Dedifferentiated amniotic fluid mesenchymal stem cell (primary cell): Measurements from ENCODE around the gene KY.
"Not testable (repeated sequence)": the region's sequence is repeated elsewhere in the genome, so short reads cannot be mapped to it uniquely, and the experiment has no call there.

Experiments
- DNase-seq: peaks from one replicate; pipeline ENCODE4 v3.0.0-alpha.2; 2016; ENCODE audit errors: extremely low spot score

The KY gene

DNA sequence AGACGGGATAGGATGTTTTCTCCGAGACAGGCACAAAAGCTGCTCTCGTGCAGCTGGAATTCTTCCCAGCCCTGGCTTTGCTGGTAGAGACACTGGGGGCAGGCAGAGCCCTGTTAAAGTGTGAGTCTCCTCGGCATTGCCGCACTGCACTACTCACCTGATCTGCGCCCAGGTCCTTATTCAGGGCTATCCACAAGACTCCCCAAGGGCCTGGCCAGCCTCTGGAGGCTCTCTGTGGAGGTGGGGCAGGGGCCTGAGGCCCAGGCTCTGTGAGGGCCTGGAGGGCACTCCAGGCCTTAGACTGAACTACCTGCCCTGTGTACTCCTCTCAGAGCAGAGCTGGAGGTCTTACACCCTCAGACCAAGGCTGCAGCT lies 48.4 kb downstream of the KY start:
- DNase-seq, result no peak

DNA sequence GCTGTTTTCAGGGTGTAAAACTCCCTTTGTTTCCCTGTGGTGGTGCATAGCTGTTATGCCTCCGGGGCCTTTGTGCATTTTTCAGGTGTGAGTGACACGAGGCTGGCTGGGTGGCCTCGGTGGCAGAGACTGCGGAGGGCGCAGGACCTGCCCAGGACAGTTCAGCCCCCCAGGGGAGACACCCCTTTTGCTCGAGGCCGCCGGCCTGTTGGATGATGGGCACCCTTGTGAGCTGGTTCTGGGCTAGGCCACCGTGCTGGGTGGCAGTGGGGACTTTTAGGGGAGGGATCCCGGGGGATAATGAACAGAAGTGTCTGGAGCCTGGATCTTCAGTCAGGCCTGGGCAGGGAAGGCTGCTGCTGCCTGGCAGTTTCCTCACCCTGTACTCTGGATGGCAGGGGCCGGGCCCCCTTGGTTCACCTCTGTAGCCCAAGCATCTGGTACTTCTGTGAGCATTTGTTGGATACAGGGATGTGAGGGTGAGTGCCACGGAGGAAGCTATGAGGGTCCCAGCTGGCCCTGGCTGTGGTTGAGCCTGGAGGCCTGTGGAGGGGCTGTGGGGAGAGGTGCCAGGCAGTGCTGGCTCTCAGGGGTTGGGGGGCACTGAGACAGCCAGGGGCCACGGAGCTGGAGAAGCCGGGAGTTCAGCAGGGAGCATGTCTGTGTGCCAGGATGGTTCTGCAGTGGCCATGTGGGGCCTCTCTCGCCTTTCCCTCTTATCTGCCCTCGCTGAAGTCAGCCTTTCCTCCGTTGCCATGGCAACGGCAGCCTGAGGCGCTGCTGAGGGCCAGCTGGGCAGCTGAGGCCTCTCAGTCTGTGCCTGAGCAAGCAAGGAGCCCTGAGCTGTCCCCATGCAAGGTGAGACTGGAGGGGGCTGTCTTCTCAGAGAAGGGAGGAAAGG lies 49.0 kb downstream of the KY start:
- no peak for DNase-seq

DNA sequence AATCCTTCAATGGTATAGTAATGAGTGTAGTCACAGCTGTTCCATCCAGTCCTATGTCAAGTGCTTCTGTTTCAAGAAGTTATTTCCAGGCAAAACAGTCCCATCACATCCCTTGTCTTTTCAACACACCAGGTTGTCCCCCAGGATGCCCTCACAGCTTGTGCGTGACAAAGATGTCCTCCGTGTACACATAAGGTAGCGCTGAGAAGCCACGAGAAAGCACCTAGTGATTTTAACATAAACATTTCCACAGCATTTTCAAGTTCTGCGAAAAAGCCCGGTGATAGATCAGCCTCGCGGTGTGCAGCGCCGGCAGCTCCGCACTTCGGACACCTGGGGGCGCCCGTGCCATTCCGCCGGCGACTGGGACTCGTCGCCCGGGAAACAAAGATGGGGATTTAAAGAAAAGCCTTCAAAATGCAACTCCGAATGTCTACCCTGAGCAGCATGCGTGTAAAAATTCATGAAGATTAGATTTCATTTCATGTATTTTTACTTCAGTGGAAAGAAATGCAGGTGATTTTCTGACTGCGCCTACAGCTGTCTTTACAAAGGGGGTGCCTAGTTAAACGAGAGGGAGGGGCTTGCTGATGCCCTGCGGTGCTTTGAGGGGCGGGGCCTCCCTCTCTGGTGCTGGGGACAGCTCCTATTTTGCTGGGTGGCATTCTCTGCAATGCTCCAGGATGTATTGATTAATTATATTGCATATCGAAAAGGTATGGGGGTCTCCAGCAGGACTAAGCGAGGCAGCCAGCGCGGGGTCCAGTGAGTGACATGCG lies 49.9 kb downstream of the KY start:
- peak; percentile 52 for DNase-seq

DNA sequence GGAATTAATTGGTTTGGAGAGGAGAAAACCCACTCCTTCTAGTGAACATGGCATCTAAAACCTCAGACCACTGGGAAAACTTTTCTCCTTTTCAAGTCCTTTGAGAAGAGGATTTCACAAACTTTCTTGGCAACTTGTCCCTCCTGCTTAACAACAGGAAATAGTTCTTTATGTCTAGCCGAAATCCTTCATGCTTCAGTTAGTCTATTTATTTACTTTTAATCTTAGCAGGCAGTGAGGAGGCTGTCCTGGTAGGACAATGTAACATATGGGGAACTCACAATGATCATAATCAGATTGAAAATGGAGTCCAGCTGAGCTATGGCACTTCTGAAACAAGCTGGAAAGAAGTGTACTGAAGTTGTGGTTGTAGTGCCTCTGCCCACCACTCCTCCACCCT lies 50.6 kb downstream of the KY start:
- DNase-seq, result peak; percentile 60

DNA sequence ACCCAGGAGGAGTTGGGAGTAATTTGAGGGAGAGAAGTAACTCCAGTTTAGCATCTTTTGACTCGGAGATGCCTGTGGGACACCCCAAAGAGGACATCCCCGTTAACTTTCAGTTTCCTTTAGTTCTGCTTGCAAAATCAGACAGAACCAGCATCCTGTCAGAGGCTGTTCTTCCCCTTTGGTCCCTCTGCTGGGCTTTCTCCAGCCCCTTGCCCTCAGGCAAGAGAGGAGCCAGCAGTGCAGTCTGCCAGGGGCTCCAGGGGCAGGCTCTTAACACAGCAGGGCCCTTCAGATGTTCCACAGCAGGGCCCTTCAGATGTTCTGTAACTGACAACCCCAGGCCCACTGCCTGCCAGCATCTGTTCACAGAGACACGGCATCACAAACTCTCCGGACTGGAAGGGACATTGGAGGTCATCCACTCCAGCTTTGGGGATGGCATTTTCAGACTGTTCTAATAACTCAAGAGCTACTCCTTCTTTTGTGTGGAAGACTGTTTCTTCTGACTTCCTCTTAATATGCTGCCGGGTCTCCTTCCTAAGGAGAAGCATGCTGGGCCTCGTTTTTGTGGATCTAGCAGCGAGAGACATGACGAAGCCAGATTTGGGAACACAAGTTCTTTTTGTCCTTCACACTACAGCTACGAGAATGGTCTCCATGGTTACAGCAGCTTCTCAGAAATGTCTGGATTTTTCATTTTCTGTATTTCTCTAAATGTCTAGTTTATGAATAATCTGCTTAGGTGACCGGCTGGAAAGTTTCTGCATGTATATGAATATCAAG lies 51.9 kb downstream of the KY start:
- DNase-seq, result no peak

DNA sequence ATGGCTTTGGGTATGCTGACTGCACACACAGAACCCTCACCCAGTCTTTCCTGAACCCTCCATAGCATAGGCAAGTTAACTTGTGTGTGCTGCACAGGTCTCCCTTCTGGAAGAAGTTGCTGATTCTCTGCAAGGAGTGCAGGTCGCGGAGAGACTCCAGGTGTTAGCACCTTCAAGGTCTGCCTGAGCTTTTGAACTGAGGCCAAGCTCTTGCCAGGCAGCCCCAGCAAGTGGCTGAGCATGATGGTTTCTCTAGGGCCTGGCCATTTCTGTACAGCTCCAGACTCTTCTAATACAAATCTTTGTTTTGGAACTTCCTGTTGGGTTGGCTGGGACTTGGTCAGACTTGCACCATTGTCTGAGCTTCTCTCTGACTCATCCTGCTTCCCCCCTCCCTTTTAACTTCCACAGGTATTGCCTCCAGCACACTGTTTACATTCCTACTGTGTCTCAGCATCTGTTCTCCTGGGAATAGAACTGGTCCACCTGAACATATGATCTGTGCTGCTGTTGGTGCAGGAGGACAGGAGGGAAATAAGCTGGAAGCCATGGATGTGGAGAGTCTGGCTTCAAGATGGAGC lies 53.3 kb downstream of the KY start:
- DNase-seq, result no peak

DNA sequence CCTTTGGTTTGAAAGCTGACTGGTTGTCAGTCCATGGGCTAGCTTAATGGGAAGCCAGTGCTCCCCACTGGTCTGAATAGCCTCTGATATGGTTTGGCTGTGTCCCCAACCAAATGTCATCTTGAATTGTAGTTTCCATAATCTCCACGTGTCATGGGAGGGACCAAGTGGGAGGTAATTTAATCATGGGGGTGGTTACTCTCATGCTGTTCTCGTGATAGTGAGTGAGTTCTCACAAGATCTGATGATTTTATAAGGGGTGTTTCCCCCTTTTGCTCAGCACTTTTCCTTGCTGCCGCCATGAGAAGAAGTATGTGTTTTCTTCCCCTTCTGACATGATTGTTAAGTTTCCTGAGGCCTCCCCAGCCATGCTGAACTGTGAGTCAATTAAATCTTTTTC lies 55.8 kb downstream of the KY start:
- not testable (repeated sequence) for DNase-seq

DNA sequence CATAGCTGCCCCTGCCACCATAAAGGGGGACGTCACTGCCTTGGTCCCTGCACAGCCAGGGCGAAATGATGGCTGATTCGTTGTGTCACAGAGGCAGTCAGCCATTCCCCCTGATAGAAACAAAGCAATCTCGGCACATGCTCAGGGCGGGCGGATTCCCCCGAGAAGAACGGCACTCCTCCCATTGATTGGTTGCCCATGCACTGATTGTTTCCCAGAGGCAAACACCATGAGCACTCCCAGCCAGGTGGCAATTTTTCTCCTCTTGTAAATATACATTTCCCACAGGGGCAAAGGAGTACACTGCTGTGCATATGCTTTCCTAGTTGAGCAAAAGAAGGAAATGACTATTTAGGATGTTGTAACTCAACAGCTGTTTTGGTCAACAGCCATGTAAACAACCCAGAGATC lies 56.5 kb downstream of the KY start:
- DNase-seq, result no peak

DNA sequence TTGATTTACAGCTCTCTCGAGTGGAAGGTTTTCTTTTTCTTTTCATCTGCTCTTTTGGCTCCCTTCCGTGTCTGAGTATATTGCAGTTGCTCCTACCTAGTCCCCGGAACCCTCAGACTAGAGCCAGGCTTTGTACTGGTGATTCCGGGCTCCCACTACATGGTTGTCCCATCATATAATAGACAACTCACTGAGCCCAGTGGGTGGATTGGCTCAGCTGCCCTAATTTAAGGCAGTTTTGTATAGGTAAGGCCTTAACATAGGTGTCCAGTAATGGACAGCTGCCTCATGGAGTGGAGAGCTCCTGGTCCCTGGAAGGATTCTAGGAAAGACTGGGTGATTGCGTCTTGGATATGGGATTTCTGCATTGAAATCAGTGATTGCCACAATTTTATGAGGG lies 58.0 kb downstream of the KY start:
- DNase-seq, result no peak

DNA sequence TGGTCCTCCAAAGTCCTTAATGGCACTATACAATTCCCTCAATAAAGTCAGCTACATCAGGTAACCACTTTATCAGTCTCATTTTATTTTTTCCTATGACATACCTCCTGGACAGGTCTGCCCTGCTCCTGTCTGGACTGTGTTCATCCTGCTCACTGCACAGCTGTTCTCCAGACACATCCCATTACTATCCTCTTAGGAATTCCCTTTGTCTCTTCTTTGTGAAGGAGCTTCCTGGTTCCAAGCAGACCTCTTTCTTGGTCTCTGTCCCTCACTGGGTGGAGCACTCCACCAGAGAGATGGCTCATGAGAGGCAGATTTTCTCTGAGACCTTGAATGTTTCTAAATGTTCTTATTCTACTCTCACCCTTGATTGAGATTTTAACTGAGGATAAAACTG lies 60.1 kb downstream of the KY start:
- no peak for DNase-seq

DNA sequence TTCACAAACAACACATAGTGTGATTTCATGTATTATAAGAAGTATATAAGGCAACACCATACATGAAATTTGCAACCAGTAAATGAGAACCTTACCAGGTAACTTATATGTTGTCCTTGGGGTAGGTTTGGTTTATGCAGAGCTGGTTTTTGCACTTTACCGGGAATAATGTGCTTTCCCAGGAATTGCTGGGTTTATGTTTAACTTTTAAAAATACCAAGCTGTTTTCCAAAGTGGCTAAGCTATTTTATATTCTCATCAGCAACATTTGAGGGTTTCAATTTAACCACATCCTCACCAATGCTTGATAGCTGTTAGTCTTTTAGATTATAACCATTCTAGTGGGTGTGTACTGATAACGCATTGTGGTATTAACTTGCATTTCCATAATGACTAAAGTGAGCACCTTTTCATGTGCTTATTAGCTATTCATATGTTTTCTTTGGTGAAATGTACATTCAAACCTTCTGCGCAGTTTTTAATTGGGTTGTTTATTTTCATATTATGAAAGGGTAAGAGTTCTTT lies 71.6 kb downstream of the KY start:
- no peak for DNase-seq

DNA sequence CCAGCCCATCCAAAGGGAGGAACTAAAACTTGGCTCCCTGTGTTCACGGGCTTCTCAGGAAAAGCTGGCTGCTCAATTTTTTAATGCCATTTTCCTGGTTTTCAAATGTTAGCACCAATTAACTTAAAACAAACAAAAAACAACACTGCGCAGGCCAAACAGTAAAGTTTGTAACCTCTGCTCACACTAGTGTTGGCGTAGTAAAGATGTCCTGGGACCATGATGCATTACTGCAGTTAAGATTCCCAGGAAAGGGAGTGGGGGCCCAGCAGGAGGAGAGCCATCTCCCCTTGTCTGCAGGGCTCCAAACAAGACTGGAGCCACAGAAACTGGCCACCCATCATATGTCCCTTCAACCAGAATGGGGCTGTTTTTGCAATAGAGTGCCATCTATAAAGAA lies 74.0 kb downstream of the KY start:
- no peak for DNase-seq

DNA sequence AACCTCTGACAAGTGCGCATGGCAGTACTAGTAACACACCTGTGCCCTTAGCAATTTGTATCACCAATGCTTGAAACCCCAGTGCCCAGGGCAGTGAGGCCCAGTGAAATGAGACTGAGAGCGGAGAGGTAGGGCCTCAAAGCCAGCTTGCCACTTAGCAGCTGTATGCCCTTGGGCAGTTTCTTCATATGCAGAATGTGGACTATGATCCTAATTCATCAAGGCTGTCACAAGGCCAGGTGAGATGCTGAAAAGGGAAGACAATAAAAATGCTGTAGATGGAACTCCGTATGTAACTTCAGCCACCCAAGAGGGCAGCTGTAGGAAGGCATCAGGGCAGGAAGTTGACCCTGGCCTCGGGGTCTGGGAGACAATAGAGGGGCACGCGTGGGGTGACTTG lies 74.4 kb downstream of the KY start:
- DNase-seq, result no peak

DNA sequence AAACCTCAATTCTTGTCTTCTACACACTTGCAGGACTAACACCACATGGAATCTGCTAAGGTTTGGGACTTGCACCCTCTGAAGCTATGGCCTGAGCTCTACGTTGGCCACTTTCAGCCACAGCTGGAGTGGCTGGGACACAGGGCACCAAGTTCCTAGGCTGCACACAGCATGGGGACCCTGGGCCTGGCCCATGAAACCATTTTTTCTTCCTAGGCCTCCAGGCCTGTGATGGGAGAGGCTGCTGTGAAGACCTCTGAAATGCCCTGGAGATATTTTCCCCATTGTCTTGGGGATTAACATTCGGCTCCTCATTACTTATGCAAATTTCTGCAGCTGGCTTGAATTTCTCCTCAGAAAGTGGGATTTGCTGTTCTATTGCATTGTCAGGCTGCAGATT lies 80.9 kb downstream of the KY start:
- DNase-seq, result not testable (repeated sequence)

DNA sequence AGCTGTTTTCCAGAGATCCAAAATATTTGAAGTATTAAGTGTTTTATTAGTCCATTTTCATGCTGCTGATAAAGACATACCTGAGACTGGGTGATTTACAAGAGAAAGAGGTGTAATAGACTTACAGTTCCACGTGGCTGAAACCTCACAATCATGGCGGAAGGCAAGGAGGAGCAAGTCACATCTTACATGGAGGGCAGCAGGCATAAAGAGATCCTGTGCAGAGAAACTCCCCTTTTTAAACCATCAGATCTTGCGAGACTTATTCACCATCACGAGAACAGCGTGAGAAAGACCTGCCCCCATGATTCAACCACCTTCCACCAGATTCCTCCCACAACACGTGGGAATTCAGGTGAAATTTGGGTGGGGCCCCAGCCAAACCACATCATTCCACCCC lies 82.0 kb downstream of the KY start:
- DNase-seq, result no peak

DNA sequence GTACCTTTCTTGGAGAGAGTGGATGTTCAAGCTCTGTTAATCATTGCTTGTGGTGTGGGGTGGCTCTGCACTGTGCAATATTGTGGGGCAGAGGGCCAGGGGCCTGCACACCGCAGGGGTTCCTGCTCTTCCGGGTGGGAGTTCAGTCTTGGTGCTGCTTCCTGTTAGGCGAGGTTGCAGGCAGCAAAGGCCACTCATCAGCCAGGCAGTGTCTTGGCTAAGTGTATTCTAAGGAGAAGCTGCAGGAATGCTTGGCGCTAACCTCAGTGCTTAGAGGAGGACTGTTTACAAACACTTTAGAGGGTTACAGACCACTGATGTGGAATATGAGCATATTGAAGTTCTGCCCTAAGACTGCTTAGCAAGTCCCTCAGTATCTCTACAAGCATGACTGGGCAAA lies 83.2 kb downstream of the KY start:
- no peak for DNase-seq

DNA sequence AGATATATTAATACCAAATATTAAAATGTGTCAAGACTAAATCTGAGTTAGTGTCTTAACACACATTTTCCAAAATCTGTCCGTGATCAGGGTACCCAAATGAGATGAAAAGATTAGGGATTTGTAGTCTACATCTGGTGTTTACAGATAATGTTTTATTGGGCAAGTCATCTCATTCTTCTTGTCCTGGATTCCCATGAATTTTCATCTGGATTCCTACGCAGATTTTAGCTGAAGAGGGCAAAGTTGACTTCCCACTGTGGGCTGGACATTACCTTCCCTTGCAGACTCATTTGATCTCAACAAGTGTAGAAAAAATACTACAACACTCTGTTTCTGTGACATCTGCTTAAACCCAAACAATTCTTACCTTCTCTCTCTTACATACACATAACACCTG lies 85.8 kb downstream of the KY start:
- DNase-seq, result no peak

DNA sequence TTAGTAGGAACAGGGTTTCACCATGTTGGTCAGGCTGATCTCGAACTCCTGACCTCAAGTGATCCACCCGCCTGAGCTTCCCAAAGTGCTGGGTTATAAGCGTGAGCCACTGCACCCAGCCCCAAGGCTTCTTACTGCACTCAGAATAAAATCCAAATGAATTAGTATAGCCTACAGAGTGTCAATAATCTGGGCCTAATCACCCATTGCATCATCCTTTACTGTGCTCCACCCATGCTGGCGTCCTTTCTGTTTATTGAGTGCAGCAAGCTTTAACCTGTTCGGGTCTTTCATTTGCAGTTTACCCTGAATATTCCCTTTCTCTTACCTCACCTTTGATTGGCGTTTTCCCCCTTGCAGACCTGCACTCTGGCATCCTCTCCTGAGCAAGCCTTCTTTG lies 87.2 kb downstream of the KY start:
- no peak for DNase-seq

DNA sequence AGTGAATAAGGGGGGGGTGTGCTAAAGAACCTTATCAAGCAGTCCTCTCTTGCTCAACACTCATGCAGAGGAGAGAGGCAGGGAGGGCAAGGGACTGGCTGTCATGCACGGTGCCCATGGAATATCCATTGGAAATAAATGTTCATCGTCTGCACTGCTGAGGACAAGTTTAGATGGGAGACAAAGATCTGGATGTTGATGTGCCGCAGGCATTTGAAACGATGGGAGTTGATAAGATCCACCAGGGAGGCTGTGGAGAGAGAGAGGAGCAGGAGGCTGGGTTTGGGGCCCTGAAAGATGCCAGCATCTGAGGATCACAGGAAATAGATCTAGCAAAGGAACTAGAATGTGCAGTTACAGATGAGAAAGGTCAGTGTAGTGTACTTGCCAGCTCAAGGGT lies 88.8 kb downstream of the KY start:
- DNase-seq, result no peak

DNA sequence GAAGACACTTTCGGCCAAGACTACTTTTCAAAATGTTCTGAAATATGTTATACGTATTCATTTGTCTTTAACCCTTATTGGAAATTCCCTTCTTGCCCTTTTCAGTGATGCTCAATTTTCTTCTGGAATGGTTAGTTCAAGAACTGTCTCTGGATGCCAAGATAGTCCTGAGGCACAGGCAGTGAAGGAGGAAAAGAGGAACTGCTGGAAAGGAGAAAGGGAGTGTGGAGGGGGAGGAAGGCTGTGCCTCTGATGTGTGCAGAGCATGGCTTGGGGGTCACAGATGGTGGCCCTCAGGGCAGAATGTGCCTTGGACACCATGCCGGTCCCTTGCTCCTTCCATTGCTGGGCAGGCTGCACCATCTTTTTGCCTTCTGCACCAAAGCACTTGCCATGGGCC lies 91.2 kb downstream of the KY start:
- no peak for DNase-seq
